GM19099 (cell line): ENCODE data around the gene C12orf75.

ENCODE experiments used
- POLR2A ChIP-seq: IDR thresholded peaks from 3 replicates; pipeline ENCODE4 v1.6.1; 2011; ENCODE audit warnings: low read depth; ENCODE audit not compliant: insufficient read length; ENCODE audit errors: extremely low read depth

The C12orf75 gene

GRCh38 chr12:105330283-105330930 is at the start of gene C12orf75:
C12orf75 (plus strand) TSS chr12:105330691; CDS start chr12:105330892, 201 bp downstream.
- peak; percentile 61 for TF ChIP-seq POLR2A

- no peak for TF ChIP-seq POLR2A
Measured at GRCh38 chr12:105280966-105281693, 49.4 kb upstream of the C12orf75 start.

- TF ChIP-seq POLR2A: no peak
Measured at GRCh38 chr12:105281694-105282049, 48.8 kb upstream of the C12orf75 start.

- TF ChIP-seq POLR2A: no peak
Measured at GRCh38 chr12:105285378-105285777, 45.1 kb upstream of the C12orf75 start.

GRCh38 chr12:105287408-105287807 is 43.1 kb upstream of the C12orf75 start:
- no peak for TF ChIP-seq POLR2A

GRCh38 chr12:105288311-105288996 is 42.0 kb upstream of the C12orf75 start:
- TF ChIP-seq POLR2A: no peak

- TF ChIP-seq POLR2A: no peak
Measured at GRCh38 chr12:105289114-105289904, 41.2 kb upstream of the C12orf75 start.

GRCh38 chr12:105291531-105291930 is 39.0 kb upstream of the C12orf75 start:
- TF ChIP-seq POLR2A: no peak

GRCh38 chr12:105292705-105293104 is 37.8 kb upstream of the C12orf75 start:
- no peak for TF ChIP-seq POLR2A

GRCh38 chr12:105293187-105293586 is 37.3 kb upstream of the C12orf75 start:
- no peak for TF ChIP-seq POLR2A

GRCh38 chr12:105294161-105294560 is 36.3 kb upstream of the C12orf75 start:
- no peak for TF ChIP-seq POLR2A

- TF ChIP-seq POLR2A: no peak
Measured at GRCh38 chr12:105294886-105295479, 35.5 kb upstream of the C12orf75 start.

GRCh38 chr12:105296116-105297089 is 34.1 kb upstream of the C12orf75 start:
- TF ChIP-seq POLR2A: no peak

GRCh38 chr12:105300883-105301282 is 29.6 kb upstream of the C12orf75 start:
- TF ChIP-seq POLR2A: no peak
